Activated naive CD4-positive, alpha-beta T cell treated with anti-CD3 and anti-CD28 coated beads, Interleukin-2, amount 50 U/mL, for 72 hours (primary cell): ENCODE measurements around the gene ARHGAP8. TPM values are rescaled to one million over a fixed set of nuclear protein-coding genes. Genes with fewer than 3 reads are reported as not detected.

ENCODE experiments used
- ATAC-seq, 2 donors: fragments of 150-1000 bp; cut with Tn5 transposase; 2 replicates each; pipeline ENCODE4 v1.10.0; 2021; ENCODE audit warnings: mild to moderate bottlenecking in 2 of 2, moderate library complexity in 2 of 2
- DNase-seq, 2 donors: peaks; one replicate each; pipeline ENCODE4 v3.0.0; 2021 to 2022; ENCODE audit warnings: low spot score in 2 of 2
- H3K27ac Mint-ChIP-seq, 2 donors: one replicate each; pipeline ENCODE4 v1.8.0; 2022; ENCODE audit warnings: mild to moderate bottlenecking in 2 of 2, mixed read lengths in 2 of 2
- H3K36me3 Mint-ChIP-seq, 2 donors: one replicate each; pipeline ENCODE4 v1.8.0; 2022; ENCODE audit warnings: mixed read lengths in 2 of 2
- H3K9me3 Mint-ChIP-seq, 2 donors: one replicate each; pipeline ENCODE4 v1.8.0; 2022; ENCODE audit warnings: mixed read lengths in 2 of 2
- total RNA-seq, 2 donors: library from RNA; stranded (reverse); gene quantifications; one replicate each; pipeline ENCODE4 v1.2.3, GENCODE V29; 2022

The ARHGAP8 gene
- total RNA-seq, 2 donors from 2014 or later: 2.4 to 6.5 TPM

- DNase-seq: no peak
- Mint-ChIP-seq H3K9me3 (no peaks in the 10 kb centered on the region), H3K27ac (no peak overlapping the region), H3K36me3 (no peaks in the 10 kb centered on the region)
- no peak for ATAC-seq
Measured at GRCh38 chr22:44801476-44801875, 49.1 kb downstream of the ARHGAP8 start.

GRCh38 chr22:44802071-44802700, 49.8 kb downstream of the ARHGAP8 start:
- peak in 1 of 2 donors; percentile 44 for ATAC-seq
- no peak overlapping the region for H3K27ac Mint-ChIP-seq
- no peak for DNase-seq

GRCh38 chr22:44802956-44803355, 50.6 kb downstream of the ARHGAP8 start:
- DNase-seq (no peak), ATAC-seq (no peak)
- no peak overlapping the region for H3K27ac Mint-ChIP-seq
- H3K9me3 Mint-ChIP-seq: no peaks in the 10 kb centered on the region
- no peaks in the 10 kb centered on the region for H3K36me3 Mint-ChIP-seq

More at GRCh38 chr22:44802071-44802700, 49.8 kb downstream of the ARHGAP8 start:
- Mint-ChIP-seq H3K36me3 (no peaks in the 10 kb centered on the region), H3K9me3 (no peaks in the 10 kb centered on the region)

DNA sequence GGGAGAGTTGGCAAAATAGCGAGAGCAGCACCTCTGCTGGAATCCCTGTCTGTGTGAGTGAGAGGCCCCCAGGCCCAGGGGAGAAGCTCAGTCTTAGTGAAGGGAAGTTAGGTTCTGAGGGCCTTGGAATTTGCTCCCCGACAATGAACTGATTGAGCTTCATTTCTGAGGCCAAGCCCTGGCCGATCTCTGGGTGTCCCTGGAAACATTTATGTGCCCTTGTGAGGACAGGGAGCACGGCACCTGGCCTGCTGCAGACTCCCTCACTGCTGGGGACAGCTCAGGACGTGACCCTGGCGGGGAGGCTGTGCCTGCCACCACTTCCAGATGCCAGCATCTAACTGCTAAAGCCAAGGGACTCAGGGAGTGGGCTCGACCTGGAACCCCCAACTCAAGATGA, 52.0 kb downstream of the ARHGAP8 start:
- H3K27ac Mint-ChIP-seq: no peak overlapping the region
- no peaks in the 10 kb centered on the region for H3K36me3 Mint-ChIP-seq
- H3K9me3 Mint-ChIP-seq: no peaks in the 10 kb centered on the region
- ATAC-seq (no peak), DNase-seq (no peak)

GRCh38 chr22:44805711-44806110, 53.3 kb downstream of the ARHGAP8 start:
- H3K36me3 Mint-ChIP-seq: no peaks in the 10 kb centered on the region
- ATAC-seq: no peak

GRCh38 chr22:44807232-44807631, 54.9 kb downstream of the ARHGAP8 start:
- Mint-ChIP-seq H3K36me3 (no peaks in the 10 kb centered on the region), H3K9me3 (no peaks in the 10 kb centered on the region), H3K27ac (no peak overlapping the region)
- DNase-seq (no peak), ATAC-seq (no peak)

More at GRCh38 chr22:44805711-44806110, 53.3 kb downstream of the ARHGAP8 start:
- Mint-ChIP-seq H3K9me3 (no peaks in the 10 kb centered on the region), H3K27ac (no peak overlapping the region)
- no peak for DNase-seq

- H3K27ac Mint-ChIP-seq: no peak overlapping the region
- no peaks in the 10 kb centered on the region for H3K36me3 Mint-ChIP-seq
- DNase-seq (no peak), ATAC-seq (no peak)
- H3K9me3 Mint-ChIP-seq: no peaks in the 10 kb centered on the region
Measured at GRCh38 chr22:44807915-44808690, 55.7 kb downstream of the ARHGAP8 start.

DNA sequence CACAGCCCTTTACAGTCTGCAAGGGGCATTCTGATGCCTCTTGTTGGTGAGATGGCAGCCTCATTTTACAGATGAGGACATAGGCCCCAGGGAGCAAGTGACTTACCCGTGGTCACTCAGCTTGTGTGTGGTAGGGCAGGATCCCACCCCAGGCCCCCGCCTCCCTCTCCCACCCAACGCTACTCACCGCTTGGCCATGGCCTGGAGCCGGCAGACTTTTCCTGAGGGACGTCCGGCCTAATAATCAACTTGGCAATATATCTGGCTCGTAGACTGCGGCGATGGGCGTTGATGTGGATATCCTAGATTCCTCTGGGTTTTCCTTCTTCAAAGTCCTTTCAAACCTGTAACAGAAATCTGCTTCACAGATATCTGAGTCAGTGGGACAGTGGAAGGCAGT, 57.1 kb downstream of the ARHGAP8 start:
- peaks cover 0 to 5% of the 10 kb centered on the region in 2 donors for H3K9me3 Mint-ChIP-seq
- H3K27ac Mint-ChIP-seq: no peak overlapping the region
- DNase-seq (no peak), ATAC-seq (no peak)
- H3K36me3 Mint-ChIP-seq: no peaks in the 10 kb centered on the region

DNA sequence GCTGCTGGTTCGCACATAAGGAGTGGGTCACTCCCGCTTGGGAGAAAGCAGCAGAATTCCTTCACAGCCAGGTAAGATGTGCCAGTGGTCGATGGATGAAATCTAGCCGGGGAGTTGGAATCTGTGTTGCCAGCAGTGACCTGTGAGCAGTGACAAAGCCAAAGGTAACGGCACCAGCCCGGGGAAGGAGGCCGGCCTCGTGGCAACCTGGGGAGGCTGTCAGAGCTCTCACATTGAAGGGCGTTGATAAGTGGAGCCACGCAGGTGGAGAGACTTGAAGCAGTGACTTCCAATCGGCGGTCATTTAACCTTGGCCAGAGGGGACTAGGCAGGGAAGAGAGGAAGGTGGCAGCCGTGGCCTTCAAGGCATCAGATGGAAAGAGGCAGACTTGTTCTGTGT, 58.8 kb downstream of the ARHGAP8 start:
- Mint-ChIP-seq H3K9me3 (peaks cover 0 to 5% of the 10 kb centered on the region in 2 donors), H3K36me3 (no peaks in the 10 kb centered on the region), H3K27ac (peak overlapping the region in 1 of 2 donors; percentile 4)
- DNase-seq (no peak), ATAC-seq (no peak)

DNA sequence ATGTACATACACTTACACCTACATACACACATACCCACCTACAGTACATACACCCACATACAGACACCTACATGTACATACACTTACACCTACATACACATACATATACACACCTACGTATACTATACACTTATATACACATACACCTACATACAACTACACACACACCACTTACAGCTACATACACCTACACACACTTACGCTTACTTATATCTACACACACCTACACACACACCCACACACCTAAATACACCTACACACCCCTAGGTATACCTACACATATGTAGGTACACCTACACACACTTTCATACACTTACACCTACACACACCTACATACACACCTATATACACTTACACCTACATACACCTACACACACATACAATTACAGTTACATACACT, 61.0 kb downstream of the ARHGAP8 start:
- no peak overlapping the region for H3K27ac Mint-ChIP-seq
- DNase-seq (no peak), ATAC-seq (no peak)
- peaks cover 0 to 5% of the 10 kb centered on the region in 2 donors for H3K9me3 Mint-ChIP-seq
- no peaks in the 10 kb centered on the region for H3K36me3 Mint-ChIP-seq

DNA sequence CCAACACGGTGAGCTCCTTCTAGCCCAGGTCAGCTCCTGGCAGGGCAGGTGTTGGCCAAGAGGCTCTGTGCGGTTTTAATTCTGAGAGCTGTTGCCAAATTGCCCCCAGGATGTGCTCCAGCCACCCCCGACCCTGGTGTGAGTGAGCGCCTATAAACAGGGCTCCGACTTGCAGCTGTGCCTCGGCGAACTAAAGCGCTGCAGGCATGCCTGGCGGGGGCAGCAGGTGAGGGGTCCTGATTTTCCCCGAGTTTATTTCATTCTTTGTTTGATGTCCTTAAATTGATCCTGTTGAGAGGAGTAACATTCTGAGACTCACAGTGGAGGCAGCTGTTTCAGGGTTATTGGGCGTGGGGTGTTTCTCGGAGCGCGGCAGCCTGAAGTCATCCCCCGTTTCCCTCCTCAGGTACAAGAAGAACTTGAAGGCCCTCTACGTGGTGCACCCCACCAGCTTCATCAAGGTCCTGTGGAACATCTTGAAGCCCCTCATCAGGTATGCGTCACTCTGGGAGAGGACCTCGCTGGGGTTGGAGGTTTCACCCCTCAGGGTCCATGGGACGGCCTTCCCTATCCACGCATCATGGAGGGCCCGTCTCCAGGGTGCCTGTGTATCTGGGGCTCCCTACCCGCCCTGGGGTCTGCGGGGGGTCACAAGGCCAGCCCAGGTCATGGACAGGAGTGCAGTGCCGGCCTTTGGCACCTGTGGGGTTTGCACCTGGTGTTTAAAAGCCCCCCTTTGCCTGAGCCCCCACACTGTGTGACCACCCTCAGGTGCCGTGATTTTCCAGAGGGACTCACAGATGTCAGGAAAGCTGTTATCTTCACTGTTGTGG, 62.1 kb downstream of the ARHGAP8 start:
- H3K36me3 Mint-ChIP-seq: no peaks in the 10 kb centered on the region
- ATAC-seq: no peak
- DNase-seq: no peak
- peaks cover 0 to 5% of the 10 kb centered on the region in 2 donors for H3K9me3 Mint-ChIP-seq
- H3K27ac Mint-ChIP-seq: no peak overlapping the region

DNA sequence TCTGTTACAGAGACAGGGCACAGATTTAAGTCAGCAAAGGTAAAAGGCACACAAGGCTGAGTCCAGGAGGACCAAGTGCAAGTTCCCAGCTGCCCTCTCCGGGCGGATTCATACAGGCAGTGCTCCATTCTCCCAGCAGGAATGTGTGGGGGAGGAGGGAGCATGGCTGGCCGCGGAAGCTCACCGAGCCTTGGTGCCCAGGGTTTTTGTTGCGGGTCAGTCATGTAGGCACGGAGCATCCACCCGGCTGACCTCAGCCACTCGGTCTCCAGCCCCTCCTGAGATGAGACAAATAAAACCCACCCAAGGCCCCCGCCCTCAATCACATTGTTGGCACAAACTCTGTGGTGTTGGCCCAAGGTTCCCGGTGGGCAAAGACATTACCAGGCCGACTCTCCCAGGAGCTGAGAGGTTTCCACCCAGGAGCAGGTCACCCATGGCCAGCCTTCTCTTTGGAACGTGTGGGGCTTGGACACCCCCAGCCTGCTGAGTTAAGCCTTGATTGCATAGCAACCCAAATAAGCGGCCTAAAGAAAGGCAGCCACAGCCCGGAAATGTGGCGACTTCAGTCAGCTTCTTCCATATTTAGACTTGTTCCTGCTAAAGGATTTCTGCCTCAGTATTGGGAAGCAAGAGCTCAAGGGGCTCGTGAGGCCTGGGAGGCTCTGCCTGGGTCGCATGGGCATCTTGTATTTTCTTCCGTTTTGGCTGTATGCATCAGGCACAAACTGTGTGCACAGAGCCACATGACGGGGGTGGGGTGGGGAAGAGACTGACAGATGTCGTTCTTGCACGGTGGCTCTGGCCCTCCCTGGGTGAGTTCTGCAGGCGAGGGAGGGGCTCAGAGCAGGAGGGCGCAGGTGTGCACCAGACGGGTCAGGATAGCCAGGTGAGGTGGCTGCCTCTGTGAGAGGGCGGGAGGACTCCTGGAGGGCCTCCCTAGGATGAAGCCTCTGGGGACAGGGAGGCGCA, 63.0 kb downstream of the ARHGAP8 start:
- no peaks in the 10 kb centered on the region for H3K36me3 Mint-ChIP-seq
- H3K27ac Mint-ChIP-seq: no peak overlapping the region
- peaks cover 0 to 5% of the 10 kb centered on the region in 2 donors for H3K9me3 Mint-ChIP-seq
- DNase-seq: no peak
- no peak for ATAC-seq

- Mint-ChIP-seq H3K27ac (no peak overlapping the region), H3K9me3 (peaks cover 0 to 5% of the 10 kb centered on the region in 2 donors), H3K36me3 (no peaks in the 10 kb centered on the region)
- DNase-seq (no peak), ATAC-seq (no peak)
Measured at GRCh38 chr22:44816141-44816540, 63.8 kb downstream of the ARHGAP8 start.

DNA sequence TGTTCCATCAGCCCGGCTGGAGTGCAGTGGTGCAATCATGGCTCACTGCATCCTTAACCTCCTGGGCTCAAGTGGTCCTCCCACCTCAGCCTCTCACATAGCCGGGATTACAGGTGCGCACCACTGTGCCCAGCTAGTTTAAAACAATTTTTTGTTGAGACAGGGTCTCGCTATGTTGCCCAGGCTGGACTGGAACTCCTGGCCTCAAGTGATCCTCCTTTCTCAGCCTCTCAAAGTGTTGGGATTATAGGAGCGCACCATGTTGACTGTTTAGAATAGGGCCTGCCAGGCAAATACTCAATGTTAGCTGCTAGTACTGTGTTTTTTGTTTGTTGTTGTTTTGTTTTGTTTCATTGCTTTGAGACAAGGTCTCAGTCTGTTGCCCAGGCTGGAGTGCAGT, 66.4 kb downstream of the ARHGAP8 start:
- no peak overlapping the region for H3K27ac Mint-ChIP-seq
- H3K36me3 Mint-ChIP-seq: no peaks in the 10 kb centered on the region
- ATAC-seq (no peak), DNase-seq (no peak)
- H3K9me3 Mint-ChIP-seq: peaks cover 0 to under 1% of the 10 kb centered on the region in 2 donors

DNA sequence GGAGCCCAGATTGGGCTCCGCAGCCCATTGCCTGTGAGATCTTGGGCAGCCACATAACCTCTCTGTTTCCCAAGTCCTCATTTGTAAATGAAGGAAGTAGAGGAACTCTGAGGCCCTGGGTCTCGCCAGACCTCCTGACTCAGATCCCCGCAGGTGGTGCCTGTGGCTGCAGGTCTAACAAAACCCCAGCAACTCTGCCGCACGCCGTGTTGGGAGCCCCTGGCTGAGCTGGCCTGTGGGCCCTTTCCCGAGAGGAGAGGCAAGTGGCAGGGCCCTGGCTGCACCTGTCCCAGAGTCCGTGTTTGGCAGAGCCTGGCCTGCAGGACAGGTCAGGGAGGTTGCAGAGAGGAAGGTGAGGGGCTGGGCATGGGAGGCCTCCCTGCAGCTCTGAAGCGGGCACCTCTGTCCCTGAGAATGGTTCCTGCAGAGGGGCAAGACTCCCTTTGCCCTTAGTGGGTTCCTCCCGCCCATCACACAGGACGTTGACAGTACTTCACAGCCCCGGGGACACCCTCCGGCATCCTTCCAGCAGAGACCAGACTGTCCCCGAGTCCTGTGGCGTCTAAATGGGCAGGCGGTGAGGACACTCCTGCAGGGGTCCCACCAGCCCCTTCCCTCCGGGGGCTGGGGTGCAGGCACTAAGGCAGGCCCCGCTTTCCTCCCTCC, 67.7 kb downstream of the ARHGAP8 start:
- no peak overlapping the region for H3K27ac Mint-ChIP-seq

More for the DNA sequence above, 67.7 kb downstream of the ARHGAP8 start:
- no peak for DNase-seq
- Mint-ChIP-seq H3K36me3 (no peaks in the 10 kb centered on the region), H3K9me3 (no peaks in the 10 kb centered on the region)
- peak in 1 of 2 donors; percentile 32 for ATAC-seq
